Caco-2 (cell line): ENCODE measurements around the gene SERTAD2. TPM values are rescaled to one million over a fixed set of nuclear protein-coding genes. Genes with fewer than 3 reads are reported as not detected.

Experiments used
- BruUV-seq: library from RNA; stranded (reverse); fragments of 400-500 nt; replicated peaks from 2 replicates; lab custom pipeline; 2021; lab: Mats Ljungman, UMichigan
- CTCF ChIA-PET: fragments of 300-600 bp; sonication (Branson Sonifier 250); formaldehyde crosslinking; loops from one replicate; lab custom pipeline; 2022; ENCODE audit warnings: antibody characterized with exemption; lab: Charles Lee
- POLR2A ChIA-PET: fragments of 300-600 bp; sonication (Branson Sonifier 250); formaldehyde crosslinking; loops from one replicate; lab custom pipeline; 2022; ENCODE audit warnings: antibody characterized with exemption; lab: Charles Lee
- DNase-seq, 2 experiments: peaks; one replicate each; pipeline versions ENCODE4 v3.0.0 to v3.0.0-alpha.2; 2020 to 2022
- H3K27me3 ChIP-seq: replicated peaks from 2 replicates; pipeline ENCODE4 v1.6.0; 2011; ENCODE audit warnings: low read length; ENCODE audit not compliant: control insufficient read depth, insufficient read depth
- H3K36me3 ChIP-seq: 2 replicates; pipeline ENCODE4 v1.5.1; 2011; ENCODE audit warnings: low read length; ENCODE audit not compliant: control insufficient read depth, insufficient read depth
- H3K4me1 ChIP-seq: fragments of 250-450 bp; sonication (Bioruptor Pico); 2 replicates; pipeline ENCODE4 v1.5.1; 2020; ENCODE audit warnings: mild to moderate bottlenecking
- H3K4me3 ChIP-seq: 2 replicates; pipeline ENCODE4 v1.5.1; 2011; ENCODE audit warnings: low read depth, mild to moderate bottlenecking, control low read depth, low read length
- H3K9me3 ChIP-seq: fragments of 250-450 bp; sonication (Bioruptor Pico); 2 replicates; pipeline ENCODE4 v1.5.1; 2020; ENCODE audit warnings: mild to moderate bottlenecking, moderate library complexity
- H3K27ac Mint-ChIP-seq: one replicate; pipeline ENCODE4 v1.8.0; 2022; ENCODE audit warnings: mixed read lengths; ENCODE audit not compliant: unreplicated experiment
- H3K27me3 Mint-ChIP-seq: one replicate; pipeline ENCODE4 v1.8.0; 2022; ENCODE audit warnings: mixed read lengths; ENCODE audit not compliant: insufficient read depth, unreplicated experiment
- H3K36me3 Mint-ChIP-seq: one replicate; pipeline ENCODE4 v1.8.0; 2022; ENCODE audit warnings: mild to moderate bottlenecking, mixed read lengths; ENCODE audit not compliant: insufficient read depth, unreplicated experiment
- H3K4me1 Mint-ChIP-seq: one replicate; pipeline ENCODE4 v1.8.0; 2022; ENCODE audit warnings: low read depth, mixed read lengths; ENCODE audit not compliant: unreplicated experiment
- H3K4me3 Mint-ChIP-seq: one replicate; pipeline ENCODE4 v1.8.0; 2022; ENCODE audit warnings: mild to moderate bottlenecking, moderate library complexity, mixed read lengths; ENCODE audit not compliant: unreplicated experiment
- H3K9me3 Mint-ChIP-seq: one replicate; pipeline ENCODE4 v1.8.0; 2022; ENCODE audit warnings: mixed read lengths; ENCODE audit not compliant: unreplicated experiment
- intact Hi-C: fragments of 100-400 bp; cut with micrococcal nuclease; formaldehyde crosslinking; loops from one replicate; pipeline ENCODE4 v1.10.0; 2022; ENCODE audit not compliant: unreplicated experiment
- total RNA-seq: library from RNA; stranded (reverse); gene quantifications from 2 replicates; pipeline ENCODE4 v1.2.3, GENCODE V29; 2022
- TF ChIP-seq, protein P1 (sequence below), 2 experiments: fragments of 200-600 bp in 1 of 2; IDR thresholded peaks; 1 replicate in 1 of 2; 2 replicates in 1 of 2; pipeline versions ENCODE4 v1.5.1 to v1.8.0; 2011 to 2022; ENCODE audit warnings: antibody characterized with exemption in 1 of 2, control low read depth in 1 of 2, inconsistent platforms in 1 of 2, low read depth in 1 of 2, low read length in 1 of 2, mild to moderate bottlenecking in 1 of 2, moderate library complexity in 1 of 2; ENCODE audit not compliant: insufficient read depth in 1 of 2, severe bottlenecking in 1 of 2, unreplicated experiment in 1 of 2

SERTAD2 gene
- total RNA-seq, 1 experiment from 2014 or later = 25.8 TPM

- peak; percentile 58 to 74 for DNase-seq
- CTCF ChIA-PET = interaction anchor here (0.7 to 3.2 kb wide), 4 partner anchors 8 to 534 kb away, joined by 3 to 31 read pairs (median 5); no protein-coding TSS in a partner anchor
- BruUV-seq = TSS peak; percentile 33
Observed at GRCh38 chr2:64652231-64653108, 1.2 kb downstream of the SERTAD2 start.

DNA sequence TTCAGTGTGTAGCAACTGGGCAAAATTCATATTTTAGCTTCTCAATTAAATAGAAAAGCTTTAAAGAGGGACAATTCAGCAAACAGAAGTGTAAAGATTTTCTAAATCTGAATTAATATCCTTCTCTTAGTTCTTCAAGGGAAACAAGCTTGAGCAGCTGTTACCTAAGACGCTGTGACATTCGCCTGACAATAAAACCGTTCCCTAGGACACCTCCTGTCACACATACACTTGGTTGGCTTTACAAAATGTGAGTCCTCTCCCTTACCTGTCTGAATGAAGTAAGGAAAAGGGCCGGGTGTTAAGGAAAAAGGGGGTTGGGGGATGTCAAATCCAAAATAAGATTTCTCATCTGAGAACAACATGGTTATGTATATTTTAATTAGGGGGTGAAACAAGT is 2.1 kb downstream of the SERTAD2 start:
- no peak for DNase-seq

More at GRCh38 chr2:64652231-64653108, 1.2 kb downstream of the SERTAD2 start:
- Mint-ChIP-seq H3K4me3 (peak overlapping the region; percentile 91), H3K4me1 (peaks cover 54% of the 10 kb centered on the region), H3K27me3 (no peaks in the 10 kb centered on the region), H3K27ac (peak overlapping the region; percentile 82), H3K9me3 (no peaks in the 10 kb centered on the region), H3K36me3 (peaks cover 26% of the 10 kb centered on the region)
- Histone ChIP-seq H3K4me3 (peak overlapping the region; percentile 76), H3K36me3 (no peaks in the 10 kb centered on the region), H3K27me3 (no peaks in the 10 kb centered on the region), H3K4me1 (peaks cover 44% of the 10 kb centered on the region), H3K9me3 (no peaks in the 10 kb centered on the region)
- POLR2A ChIA-PET = interaction anchor here (0.6 to 4.7 kb wide), 8 partner anchors 45 to 574 kb away, joined by 3 to 98 read pairs (median 8); partner anchors contain the start of gene AFTPH
- intact Hi-C loops = loop anchor here (10.0 kb wide), 2 partner anchors 128 to 572 kb away; partner anchors contain the start of genes ACTR2 and AFTPH
- TF ChIP-seq, protein P1, sequence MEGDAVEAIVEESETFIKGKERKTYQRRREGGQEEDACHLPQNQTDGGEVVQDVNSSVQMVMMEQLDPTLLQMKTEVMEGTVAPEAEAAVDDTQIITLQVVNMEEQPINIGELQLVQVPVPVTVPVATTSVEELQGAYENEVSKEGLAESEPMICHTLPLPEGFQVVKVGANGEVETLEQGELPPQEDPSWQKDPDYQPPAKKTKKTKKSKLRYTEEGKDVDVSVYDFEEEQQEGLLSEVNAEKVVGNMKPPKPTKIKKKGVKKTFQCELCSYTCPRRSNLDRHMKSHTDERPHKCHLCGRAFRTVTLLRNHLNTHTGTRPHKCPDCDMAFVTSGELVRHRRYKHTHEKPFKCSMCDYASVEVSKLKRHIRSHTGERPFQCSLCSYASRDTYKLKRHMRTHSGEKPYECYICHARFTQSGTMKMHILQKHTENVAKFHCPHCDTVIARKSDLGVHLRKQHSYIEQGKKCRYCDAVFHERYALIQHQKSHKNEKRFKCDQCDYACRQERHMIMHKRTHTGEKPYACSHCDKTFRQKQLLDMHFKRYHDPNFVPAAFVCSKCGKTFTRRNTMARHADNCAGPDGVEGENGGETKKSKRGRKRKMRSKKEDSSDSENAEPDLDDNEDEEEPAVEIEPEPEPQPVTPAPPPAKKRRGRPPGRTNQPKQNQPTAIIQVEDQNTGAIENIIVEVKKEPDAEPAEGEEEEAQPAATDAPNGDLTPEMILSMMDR (IDR thresholded peaks at IDR 0.05; ENCODE audit: insufficient read depth in 1 of 2, low read depth in 1 of 2, low read length in 1 of 2, severe bottlenecking in 1 of 2, unreplicated experiment in 1 of 2) = no peak

More for the DNA sequence above, 2.1 kb downstream of the SERTAD2 start:
- BruUV-seq = no TSS peak
- ChIA-PET CTCF (interaction anchor here (0.7 to 1.4 kb wide), 3 partner anchors 99 to 535 kb away, joined by 3 to 10 read pairs (median 3); no protein-coding TSS in a partner anchor), POLR2A (interaction anchor here (0.6 to 4.7 kb wide), 5 partner anchors 23 to 182 kb away, joined by 3 to 98 read pairs (median 3); no protein-coding TSS in a partner anchor)
- H3K9me3 Mint-ChIP-seq = no peaks in the 10 kb centered on the region
- Histone ChIP-seq H3K4me3 (peak overlapping the region; percentile 23; the same call in 1 of the 2 replicates), H3K9me3 (no peaks in the 10 kb centered on the region), H3K4me1 (peaks cover 51% of the 10 kb centered on the region), H3K27me3 (no peaks in the 10 kb centered on the region), H3K36me3 (no peaks in the 10 kb centered on the region)
- peak overlapping the region; percentile 91 for H3K4me3 Mint-ChIP-seq
- H3K36me3 Mint-ChIP-seq = peaks cover 26% of the 10 kb centered on the region
- H3K27ac Mint-ChIP-seq = peak overlapping the region; percentile 82
- intact Hi-C loops = loop anchor here (10.0 kb wide), 2 partner anchors 127 to 573 kb away; partner anchors contain the start of genes ACTR2 and AFTPH
- H3K27me3 Mint-ChIP-seq = no peaks in the 10 kb centered on the region
- TF ChIP-seq, protein P1 (IDR thresholded peaks at IDR 0.05; ENCODE audit: insufficient read depth in 1 of 2, low read depth in 1 of 2, low read length in 1 of 2, severe bottlenecking in 1 of 2, unreplicated experiment in 1 of 2) = no peak
- H3K4me1 Mint-ChIP-seq = peaks cover 63% of the 10 kb centered on the region
